HG03565 (cell line): ENCODE measurements around the gene CACNB2.
"Not testable (repeated sequence)": the region's sequence is repeated elsewhere in the genome, so short reads cannot be mapped to it uniquely, and the experiment has no call there.

ENCODE experiments used
- ATAC-seq: cut with Tn5 transposase; IDR thresholded peaks from one replicate; pipeline ENCODE4 v1.9.1; 2021; ENCODE audit warnings: mild to moderate bottlenecking, moderate library complexity; ENCODE audit not compliant: unreplicated experiment

The CACNB2 gene

DNA sequence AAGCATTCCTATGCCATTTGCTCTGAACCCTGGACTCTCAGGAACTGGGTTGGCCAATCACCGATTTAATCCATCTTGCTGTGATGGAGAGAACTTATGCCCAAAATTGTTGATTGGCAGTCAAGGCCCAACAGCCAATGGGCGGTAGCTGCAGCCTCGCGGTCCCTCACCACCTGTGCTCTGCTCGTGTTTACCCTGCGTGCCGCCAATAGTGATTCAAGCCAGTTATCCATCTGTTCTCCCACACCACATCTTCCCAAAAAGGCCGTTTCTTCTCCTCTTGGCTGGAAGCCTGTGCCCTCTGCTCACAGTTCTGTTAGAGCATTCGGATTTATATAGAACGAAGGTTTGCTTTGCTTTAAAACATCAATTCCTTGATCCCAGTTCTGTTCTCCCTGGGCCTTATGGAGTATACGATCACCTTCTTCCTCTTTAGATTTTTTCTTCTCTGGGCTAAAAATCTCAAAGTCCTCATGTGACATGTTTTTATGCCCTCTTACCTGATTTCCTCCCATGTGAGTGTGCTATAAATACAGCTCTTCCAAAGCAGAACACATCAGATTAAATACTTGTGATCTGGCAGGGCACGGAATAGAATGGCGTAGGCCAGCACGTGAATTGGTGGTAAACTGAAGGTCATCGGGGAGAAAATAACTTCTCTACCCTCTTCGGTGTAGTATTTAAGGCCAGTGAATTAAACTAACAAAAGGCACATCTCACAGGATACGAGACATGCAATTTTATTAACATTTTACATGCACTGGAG, 298.3 kb downstream of the CACNB2 start:
- no peak for ATAC-seq

DNA sequence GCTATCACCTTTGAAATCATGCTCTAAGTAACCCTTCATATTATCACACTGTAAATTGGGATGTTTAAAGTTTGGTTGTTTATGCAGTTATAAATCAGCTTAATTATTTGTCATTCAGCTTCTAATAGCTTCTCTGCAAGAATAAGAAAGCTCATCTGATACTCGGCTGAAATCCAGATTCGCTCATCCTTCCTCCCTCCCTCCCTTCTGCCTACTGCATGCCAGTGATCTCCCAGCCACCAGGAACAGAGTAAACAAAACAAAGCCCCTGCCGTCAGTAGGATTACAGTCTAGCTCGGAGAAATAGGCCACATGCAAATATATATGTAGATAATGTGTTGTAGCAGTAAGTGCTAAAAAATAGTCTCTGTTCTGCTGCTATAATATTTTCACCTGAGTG, 299.4 kb downstream of the CACNB2 start:
- no peak for ATAC-seq

DNA sequence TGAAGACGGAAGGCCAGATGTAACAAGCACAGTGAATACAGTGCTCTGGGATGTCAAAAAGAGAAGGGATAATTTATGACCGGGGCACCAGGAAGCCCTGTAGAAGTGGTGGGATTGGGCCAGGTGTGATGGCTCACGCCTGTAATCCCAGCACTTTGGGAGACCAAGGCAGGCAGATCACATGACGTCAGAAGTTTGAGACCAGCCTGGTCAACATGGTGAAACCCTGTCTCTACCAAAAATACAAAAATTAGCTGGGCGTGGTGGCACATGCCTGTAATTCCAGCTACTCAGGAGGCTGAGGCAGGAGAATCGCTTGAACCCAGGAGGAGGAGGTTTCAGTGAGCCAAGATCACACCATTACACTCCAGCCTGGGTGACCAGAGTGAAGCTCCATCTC, 305.4 kb downstream of the CACNB2 start:
- not testable (repeated sequence) for ATAC-seq

DNA sequence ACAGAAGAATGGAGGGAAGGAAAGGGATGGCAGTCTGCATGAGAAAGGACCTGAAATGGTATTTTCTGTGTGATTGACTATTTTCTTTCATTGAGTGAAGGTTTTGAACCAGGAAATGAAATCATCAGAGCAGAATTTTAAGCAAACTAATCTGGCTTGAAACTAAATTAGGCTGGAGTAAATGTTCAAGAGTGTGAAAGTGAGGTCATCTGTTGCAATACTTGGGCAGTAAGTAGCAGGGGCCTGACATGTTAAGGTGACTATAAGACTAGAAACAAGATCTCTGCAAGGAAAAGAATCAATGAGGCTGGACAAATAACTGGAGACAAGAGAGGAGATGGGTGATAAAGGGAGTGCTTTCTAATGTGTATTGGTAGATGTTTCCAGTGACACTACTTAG, 306.0 kb downstream of the CACNB2 start:
- ATAC-seq = no peak

DNA sequence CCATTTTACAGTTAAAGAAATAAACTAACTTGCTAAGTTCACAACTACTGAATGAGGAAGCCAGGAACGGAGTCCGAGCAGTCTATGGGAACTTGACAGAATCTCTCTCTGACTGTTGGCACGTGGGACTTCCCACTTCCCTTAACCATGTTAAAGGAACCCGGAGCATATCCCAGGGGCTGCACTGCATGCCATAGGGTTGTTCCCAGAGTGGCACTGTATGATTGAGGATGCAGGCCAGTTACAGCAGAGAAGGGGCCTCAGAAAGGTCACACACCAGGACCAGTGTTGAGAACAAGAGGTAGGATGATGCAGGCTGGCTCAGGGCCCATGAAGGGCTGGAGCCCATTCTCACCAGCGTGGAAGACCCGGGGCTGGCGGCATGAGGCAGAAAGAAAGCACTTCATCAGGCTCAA, 309.4 kb downstream of the CACNB2 start:
- ATAC-seq = no peak

DNA sequence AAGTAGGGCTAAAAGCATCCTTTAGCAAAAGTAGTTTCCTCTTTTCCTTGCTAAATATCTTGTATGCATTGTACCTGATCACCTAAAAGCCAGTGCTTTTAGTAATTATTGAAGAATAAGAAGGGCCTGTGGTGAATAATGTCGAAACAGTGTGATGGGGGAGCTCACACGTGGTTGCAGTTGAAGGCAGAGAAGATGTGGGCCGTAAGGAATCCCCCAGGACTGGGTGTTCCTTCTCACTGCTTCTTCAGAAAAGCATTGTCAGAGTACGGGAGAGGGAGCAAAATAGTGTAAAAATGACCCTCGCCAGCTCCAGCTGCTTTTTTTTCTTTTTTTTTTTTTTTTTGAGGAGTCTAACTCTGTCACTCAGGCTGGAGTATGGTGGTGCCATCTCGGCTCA, 310.1 kb downstream of the CACNB2 start:
- ATAC-seq = no peak

DNA sequence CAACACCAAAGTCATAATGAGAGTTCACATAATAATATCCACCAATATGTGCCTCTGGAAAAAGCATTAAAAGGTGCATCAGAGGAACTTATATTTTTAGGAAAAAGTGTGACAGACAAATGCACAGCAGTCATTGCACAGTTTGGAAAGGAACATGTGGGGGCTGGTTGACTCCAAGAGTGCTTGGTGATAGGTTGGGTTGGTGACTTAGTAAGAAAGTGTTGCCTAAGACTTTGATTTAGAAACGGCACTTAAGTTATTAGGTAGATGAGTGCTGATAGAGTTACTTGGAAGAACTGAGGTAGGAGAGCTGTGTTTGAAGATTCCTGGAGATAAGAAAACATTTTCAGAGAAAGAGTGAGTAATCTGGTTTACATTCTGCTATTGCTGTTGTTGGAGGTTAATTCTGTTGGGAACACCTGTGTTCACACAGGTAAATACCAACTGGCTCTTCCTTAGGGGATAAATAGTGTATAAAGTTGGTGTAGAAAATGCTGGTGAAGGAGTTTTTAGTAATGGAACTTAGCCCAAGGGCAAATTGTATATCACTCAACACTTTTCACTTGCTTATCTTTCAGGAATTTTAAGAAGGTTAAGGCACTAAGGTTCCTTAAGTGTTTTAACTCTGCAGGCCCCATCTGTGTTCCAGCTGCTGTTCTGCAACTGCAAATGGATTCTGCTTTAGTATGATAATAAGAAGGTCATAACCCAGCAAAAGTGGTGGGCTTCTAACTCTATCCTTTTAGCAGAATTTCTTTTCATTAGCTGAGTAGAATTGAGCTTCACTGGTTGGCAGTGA, 315.1 kb downstream of the CACNB2 start:
- no peak for ATAC-seq

DNA sequence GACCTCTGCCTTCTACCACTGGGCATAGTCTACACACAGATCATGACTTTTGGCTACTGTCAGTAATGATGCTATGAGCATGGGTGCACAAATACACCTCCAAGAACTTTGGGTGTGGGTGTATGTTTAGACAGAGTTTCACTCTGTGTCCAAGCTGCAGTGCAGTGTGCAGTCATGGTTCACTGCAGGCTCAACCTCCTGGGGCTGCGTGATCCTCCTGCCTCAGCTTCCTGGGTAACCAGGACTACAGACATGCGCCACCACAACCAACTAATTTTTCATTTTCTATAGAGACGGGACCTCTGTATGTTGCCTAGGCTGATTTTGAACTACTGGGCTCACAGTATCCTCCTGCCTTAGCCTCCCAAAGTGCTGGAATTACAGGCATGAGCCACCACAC, 316.8 kb downstream of the CACNB2 start:
- peak; percentile 96 for ATAC-seq

DNA sequence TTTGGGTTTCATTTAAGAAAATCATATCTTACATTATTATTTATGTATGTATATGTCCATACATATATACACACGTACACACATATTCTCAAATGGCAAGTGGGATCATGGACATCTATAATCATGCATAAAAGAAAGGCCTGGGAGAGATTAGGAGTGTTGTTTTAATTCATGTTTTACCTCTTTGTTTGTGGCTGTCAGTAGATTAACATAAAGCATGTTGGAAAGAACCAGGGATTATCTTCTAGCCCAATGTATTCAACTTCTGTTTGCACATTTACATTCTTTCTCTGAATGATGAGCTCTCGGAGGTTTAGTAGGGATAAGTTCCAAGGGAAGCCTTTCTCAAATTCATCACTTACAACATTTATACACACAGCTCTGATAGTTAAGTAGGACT, 319.8 kb downstream of the CACNB2 start:
- ATAC-seq = no peak

DNA sequence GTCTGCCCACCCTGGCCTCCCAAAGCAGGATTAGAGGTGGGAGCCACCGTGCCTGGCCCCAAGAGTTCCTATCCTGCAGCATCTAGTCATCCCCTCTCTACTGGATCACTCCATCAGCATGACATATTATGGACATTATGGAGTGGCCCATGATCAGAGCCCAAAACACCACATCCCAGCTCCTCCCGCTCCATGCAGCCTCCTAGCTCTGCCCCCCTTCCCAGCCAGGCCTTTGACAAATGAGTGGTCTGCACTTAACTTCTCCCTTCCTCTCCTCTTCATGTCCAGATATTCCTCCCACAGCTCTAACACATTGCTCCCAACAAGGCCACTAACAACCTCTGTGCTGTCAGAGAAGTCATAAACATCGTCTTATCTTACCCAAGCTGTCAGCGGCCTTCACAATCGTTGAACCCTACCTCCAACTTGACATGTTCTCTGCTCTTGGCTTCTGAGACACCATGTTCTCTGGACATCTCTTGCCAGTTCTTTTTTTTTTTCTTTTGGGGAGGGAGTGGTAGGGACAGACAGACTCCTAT, 323.5 kb downstream of the CACNB2 start:
- no peak for ATAC-seq

DNA sequence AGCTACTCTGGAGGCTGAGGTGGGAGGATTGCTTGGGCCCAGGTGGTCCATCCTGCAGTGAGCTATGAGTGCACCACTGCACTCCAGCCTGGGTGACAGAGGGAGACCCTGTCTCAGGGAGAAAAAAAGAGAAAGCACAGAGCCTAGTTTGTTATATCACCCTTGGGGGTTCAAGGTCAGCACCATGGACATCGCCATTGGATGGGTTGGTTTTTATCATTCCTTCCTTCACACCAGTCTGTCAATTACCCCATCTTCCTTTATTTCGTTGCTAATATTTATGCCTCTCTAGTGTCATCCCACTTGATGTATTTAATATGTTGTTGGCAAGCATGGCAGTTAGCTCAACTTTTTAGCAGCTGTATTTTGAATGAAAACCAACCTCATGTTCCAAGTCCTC, 328.9 kb downstream of the CACNB2 start:
- no peak for ATAC-seq

DNA sequence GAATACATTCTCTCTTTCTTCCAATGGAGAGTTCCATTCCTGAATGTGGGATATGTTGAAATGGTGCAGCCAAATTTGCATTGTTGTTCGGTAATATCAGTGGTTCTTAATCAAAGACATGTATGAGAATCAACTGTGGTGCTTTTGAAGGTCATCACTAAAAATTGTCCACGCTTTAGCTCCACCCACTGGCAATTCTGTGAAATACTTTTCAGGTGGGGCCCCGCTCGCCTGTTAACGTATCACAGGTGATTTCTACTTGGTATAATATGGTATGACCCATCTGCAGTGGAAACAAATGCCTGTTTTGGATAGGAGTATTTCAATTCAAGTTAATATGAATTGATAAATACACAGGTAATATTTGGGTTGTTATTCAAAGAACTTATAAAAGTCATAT, 332.8 kb downstream of the CACNB2 start:
- no peak for ATAC-seq

DNA sequence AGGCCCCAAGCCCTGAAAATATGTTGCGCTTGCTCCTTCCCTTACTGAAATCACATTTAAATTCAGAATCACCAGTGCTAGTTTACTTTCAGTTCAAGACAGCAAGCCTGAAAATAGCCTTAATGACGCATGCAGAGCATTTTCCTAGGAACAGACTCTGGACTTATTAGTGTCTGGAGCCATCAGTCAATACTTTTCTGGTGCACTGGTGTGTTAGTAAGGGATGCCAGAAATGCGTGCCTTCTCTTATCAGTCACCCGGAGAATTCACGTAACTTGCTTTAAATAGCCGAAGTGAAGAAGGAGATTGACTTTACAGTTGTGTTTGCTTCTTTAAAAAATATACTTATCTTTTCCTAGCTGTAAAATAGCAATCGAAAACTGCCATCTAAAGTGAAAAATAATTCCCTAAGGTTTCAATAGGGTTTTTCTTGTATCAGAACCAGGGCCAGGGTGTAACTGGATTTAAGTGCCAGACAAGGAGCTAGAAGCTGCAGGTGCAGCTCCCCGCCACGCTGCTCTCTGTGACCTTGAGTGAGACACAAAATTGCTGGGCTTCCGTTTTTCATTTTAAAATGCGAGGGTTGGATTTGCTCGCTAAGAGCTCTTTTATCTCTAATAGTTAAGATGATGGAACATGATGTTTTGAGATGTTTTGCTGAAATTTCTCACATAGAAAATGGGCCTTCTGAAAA, 333.3 kb downstream of the CACNB2 start:
- no peak for ATAC-seq

DNA sequence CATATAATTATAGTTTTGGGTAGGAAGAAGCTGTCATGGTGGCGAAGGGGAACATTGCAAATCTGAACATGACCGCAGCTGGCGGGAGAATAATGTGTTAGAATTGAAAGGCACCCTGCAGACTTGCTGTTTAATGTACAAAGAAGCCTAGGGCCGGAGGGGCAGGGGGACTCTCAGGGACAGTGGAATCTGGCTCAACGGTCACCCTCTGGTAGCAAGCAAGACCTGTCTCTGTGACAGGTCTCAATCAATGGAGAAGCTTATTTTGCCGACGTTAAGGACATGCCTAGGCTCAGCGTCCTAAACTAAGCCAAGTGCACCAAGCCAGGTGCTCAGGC, 333.9 kb downstream of the CACNB2 start:
- no peak for ATAC-seq

DNA sequence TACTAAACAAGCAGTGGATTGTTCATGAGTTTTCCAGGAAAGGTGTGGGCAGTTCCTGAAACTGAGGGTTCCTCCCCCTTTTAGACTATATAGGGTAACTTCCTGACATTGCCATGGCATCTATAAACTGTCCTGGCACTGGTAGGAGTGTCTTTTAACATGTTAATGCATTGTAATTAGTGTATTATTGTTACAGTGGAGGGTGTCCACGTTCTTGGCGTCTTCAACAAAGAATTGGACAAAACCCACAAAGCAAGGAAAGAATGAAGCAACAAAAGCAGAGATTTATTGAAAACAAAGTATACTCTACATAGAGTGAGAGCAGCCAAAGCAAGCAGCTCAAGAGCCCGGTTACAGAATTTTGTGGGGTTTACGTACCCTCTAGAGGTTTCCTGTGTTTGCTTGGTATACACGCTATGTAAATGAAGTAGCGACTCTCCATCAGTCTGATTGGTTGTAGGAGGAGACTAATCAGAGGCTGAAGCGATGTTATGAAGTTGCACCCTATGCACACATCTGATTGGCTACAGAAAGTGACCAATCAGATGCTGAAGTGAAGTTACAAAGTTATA, 335.9 kb downstream of the CACNB2 start:
- ATAC-seq = no peak

DNA sequence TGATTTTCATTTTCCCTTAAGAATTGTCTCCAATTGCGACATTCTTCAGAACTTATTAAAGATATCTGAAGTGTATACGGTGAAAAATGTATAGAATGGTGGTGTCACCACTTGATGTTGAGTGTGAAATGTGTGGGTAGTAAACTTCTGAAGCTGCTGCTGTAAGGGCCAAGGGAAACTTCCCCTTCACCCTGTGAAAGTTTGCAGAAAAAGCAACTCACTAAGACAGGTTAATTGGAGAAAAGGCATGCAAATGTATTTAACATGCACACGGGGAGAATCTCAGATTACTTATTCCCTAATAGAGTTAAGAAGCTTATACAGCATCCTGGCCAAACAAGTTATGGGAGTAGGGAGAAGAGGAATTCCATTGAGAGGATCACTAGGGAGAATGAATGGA, 338.1 kb downstream of the CACNB2 start:
- no peak for ATAC-seq

DNA sequence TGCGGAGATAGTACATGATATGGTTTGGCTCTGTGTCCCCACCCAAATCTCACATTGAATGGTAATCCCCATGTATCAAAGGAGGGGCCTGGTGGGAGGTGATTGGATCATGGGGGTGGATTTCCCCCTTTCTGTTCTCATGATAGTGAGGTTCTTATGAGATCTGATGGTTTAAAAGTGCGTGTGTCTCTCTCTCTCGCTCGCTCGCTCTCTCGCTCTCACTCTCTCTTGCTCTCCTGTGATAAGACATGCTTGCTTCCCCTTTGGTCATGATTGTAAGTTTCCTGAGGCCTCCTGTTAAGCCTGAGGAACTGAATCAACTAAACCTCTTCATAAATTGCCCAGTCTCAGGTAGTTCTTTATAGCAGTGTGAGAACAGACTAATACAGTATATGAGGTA, 339.3 kb downstream of the CACNB2 start:
- no peak for ATAC-seq

DNA sequence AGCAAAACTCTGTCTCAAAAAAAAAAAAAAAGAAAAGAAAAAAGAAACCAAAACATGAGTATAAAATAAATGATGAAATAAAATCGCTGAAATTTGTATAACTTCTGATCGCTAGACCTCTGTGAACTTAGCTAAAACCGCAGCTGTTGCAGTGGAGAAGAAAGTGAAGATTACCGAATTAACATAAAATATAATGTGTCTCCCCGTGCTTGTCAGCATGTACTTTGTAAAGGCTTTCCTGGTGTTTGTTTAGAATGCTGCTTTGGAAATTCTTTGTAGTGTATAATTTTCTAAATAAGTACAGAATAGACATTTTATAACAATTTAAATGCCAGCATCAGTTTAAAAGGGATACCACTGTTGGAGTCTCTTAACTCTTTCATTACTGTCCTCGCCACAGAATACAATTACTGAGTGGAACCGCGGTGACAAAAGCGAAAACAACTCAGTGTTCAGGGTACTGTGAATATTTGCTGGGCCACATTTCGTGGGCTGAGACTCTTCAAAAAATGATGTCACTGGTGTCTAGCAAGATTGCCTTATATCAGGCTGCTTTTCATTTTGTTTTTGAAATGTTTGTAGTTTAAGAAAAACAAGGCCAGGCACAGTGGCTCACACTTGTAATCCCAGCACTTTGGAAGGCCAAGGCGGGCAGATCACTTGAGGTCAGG, 343.4 kb downstream of the CACNB2 start:
- no peak for ATAC-seq

DNA sequence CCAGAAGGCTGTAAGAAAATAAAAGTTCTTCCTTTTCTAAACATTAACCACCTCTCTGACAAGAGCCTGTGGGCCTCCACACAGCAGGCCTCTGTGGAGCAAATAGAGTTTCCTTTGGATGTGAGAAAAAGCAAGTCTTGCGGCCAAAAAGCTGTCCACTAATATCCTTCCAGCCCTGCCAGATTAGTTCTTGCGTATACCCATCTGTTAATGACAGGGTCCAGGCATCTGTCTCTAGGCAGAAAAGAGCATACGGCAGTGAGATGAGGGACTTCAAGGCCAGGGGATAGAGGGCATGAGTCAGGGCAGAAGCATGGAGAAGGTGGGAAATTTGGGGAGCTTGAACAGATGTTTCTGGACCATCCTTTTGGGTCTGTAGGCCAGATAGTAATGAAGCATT, 346.2 kb downstream of the CACNB2 start:
- ATAC-seq = no peak

DNA sequence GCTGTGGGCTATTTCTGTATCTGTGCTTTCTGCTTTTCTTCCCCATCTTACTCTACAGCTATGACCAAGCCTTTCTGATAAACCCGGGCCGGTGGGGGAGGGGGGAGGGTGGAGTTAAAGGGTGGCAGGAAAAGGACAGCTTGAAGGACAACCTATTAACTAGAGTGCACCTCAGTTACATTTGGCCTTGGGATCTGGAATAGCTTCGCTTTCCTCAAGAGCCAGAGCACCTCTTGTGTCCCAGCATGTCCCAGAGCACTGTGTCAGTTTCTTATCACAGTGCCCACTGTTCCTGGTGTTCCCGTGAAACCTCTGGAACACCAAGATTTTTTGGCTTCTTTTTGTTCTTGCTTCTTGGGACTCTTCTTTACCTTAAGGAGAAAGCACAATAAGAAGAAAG, 350.5 kb downstream of the CACNB2 start:
- ATAC-seq = no peak
